SW 1271 (cell line): ENCODE results near the gene ZC3HAV1L.
"Not testable (repeated sequence)": the region's sequence is repeated elsewhere in the genome, so short reads cannot be mapped to it uniquely, and the experiment has no call there.

Experiments used
- DNase-seq, 2 experiments: peaks; one replicate each; lab custom pipeline; 2025; lab: John Stamatoyannopoulos, UW

ZC3HAV1L gene

GRCh38 chr7:139054101-139054500 is 18.3 kb upstream of the ZC3HAV1L start:
- DNase-seq: no peak

- DNase-seq: no peak
These were observed 15.8 kb upstream of the ZC3HAV1L start for GRCh38 chr7:139051655-139052054.

- no peak for DNase-seq
These were observed 14.1 kb upstream of the ZC3HAV1L start for GRCh38 chr7:139049936-139050335.

GRCh38 chr7:139049111-139049510 is 13.3 kb upstream of the ZC3HAV1L start:
- no peak for DNase-seq

- DNase-seq: no peak
These were observed 12.1 kb upstream of the ZC3HAV1L start for GRCh38 chr7:139047970-139048369.

- no peak for DNase-seq
These were observed 10.3 kb upstream of the ZC3HAV1L start for GRCh38 chr7:139046143-139046542.

- no peak for DNase-seq
These were observed 9.3 kb upstream of the ZC3HAV1L start for GRCh38 chr7:139044813-139045794.

DNA sequence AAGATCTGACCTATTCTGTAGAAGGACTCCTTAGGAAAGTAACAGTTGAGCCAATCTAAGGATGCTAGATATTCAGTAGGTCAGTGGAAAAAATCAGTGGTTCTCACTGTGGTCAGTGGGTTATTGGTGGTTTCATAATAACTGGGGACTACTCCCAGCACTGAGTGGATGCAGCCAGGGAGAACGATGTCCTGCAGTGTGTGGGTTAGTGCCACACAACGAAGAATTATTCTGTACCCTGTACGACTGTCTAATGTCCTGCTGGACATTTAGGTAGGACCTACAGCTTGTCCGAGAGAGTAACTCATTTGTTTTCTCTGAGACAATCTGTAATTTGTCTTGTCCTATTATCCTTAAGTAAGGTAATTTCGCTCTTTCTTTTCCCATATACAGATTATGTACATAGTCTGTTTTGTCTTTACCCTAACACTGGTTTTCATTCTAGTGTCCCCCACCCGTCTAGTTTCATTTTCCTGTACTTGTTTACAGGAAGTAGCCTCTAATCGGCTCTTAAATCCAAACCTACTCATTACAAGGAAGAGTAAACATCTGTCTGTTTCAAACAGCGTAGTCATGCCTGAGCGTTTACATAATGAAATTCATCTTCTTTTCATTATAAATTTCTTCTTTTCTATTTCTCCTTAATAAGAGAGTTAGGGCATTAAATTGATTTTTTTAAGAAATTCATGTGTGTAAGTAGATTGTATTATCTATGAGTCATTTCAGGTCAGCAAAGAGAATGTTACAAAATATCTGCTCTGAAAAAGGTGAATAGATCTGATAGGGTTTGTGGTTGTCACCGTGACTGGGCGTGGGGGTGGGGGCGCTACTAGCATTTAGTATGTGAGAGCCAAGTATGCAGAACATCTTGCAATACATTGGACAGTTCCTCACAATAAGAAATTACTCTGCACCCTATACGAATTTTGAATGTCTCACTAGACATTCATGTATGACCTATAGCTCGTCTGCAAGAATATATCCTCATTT is 8.3 kb upstream of the ZC3HAV1L start:
- DNase-seq: no peak

DNA sequence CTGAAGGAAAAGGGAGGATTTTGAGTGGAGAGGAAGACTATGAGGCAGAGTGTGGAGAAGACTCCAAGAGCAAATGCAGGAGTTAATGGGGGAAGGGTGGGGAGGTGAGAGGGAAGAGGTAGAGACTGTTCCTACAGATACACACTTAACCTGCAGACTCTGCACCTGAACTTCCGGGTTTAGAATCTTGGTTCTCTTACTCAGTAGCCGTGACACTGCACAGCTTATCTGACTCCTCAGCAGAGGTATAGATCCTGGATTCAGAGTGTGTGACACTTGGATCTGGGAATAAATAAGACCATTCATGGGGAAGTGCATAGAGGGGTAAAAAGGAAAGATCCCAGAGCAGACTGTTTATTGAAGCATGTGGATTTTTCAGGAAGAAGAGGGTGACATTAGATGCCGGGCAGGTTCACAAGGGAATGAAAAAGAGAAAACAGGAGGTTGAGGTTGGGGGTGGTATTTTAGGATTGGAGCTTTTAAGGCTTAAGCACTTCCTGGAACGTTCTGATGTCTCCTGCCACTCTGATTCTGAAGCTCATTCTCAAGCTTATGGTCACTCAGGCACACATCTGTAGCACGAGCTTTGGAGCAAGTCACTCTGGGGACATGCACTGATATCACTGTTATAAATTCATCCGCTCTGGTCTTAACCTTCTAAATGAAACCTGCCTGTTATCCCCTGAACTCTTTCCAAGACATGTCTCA is 5.7 kb upstream of the ZC3HAV1L start:
- no peak for DNase-seq

DNA sequence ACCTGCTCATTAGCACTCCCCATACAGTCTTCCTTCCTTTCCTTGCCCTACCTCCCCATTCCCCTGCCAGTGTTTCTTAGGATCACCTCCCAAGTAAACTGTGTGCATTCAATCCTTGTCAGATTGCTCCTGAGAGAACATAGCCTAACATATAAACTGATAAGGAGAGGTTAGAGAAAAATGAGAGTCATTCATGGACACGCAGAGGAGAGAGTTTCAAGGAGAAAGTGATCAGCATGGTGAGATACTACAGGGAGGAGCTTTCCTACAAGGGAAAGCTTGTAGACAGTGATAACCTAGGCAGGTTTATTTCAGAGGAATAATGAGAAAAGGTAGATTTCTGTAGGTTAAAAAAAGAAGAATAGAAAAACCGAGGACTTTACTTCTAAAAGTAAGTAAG is 2.8 kb upstream of the ZC3HAV1L start:
- DNase-seq: no peak

- DNase-seq: no peak
These were observed 1.1 kb upstream of the ZC3HAV1L start for GRCh38 chr7:139036901-139037300.

GRCh38 chr7:139034855-139035585 is 822 bp downstream of the ZC3HAV1L start:
- peak; percentile 6 to 31 for DNase-seq

DNA sequence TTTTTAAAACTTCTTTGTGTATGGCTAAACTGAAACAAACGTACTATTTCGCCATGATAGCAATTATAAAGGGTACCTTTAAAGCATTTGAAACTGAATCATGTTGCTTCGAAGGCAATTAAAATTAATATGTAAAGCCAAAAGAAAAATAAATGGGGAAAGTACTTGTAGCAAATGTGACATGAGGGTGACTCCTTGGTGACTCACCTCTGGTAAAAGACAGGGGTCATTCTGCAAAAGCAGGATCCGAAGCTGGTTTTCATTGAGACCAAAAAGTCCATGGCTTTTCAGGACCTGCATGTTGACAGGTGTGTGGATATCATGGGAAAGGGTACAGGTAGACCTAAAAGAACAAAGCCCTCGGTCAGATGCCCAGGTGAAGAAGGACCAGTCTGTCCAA is 1.5 kb downstream of the ZC3HAV1L start:
- no peak for DNase-seq

- no peak for DNase-seq
These were observed 2.3 kb downstream of the ZC3HAV1L start for GRCh38 chr7:139033346-139034114.

DNA sequence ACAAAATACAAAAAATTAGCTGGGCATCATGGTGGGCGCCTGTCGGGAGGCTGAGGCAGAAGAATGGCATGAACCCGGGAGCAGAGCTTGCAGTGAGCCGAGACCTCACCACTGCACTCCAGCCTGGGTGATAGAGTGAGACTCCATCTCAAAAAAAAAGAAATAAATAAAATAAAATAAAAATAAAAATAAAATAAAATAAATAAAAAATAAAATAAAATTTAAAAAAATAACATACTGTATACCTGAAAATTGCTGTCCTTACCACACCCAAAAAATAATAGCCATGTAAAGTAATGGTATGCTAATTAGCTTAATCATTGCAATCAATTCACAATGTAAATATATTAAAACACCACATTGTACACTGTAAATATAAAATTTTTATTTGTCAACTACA is 3.4 kb downstream of the ZC3HAV1L start:
- no peak for DNase-seq

DNA sequence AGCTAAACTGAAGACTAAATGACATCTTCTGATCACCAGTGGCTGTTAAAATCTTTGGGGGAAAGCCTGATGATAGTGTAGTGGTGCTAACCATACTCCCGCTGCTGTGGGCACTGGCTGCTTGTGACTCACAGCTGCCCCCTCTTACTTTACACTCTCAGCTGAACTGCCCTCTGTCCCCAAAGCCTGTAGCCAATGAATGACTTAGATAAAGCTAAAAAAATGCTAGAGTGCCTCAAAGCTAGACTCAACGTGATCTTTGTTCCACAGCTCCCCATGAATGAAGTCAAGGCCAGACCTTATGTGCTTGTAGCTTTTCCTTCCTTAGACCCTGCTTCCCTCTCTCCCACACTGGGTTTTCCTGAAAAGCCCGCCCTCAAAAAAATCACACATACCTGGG is 6.5 kb downstream of the ZC3HAV1L start:
- no peak for DNase-seq

DNA sequence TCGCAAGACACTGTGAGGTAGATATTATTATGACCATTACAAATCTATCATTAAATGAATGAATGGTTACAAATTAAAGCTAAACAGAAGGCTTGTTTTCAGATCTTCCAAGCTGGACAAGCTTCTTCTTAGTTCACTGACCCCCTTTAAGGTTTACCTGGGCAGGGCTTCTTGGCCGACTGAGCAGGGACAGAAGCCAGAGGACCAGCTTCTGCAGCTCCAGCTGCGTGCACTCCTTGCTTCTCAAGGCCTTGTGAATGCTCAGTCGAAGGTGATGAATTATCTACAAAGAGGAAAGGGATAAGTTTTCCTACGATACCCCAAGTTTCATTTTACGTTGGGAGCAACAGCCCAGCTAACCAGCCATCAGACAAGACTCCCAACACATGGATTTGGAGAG is 9.3 kb downstream of the ZC3HAV1L start:
- DNase-seq: no peak

- DNase-seq: not testable (repeated sequence)
These were observed 10.0 kb downstream of the ZC3HAV1L start for GRCh38 chr7:139025861-139026260.

DNA sequence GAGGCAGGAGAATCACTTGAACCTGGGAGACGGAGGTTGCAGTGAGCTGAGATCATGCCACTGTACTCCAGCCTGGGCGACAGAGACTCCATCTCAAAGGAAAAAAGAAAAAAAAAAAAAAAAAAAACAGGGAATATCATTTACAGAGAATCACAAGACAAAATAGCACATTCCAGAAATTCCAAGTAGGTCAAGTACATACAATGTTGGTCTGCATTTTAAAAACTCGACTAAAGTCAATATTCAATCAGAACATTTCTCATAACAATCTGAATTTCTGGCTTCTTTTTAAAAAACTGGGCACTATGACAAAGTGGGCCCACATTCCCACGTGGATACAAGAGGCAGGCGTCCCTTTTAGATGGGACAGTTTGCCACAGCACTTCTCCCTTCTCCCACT is 12.8 kb downstream of the ZC3HAV1L start:
- no peak for DNase-seq

- no peak for DNase-seq
These were observed 13.6 kb downstream of the ZC3HAV1L start for GRCh38 chr7:139022286-139022685.
